Upper lobe of right lung (tissue), 1 donor: ENCODE data around the gene HLA-A. TPM values are rescaled to one million over a fixed set of nuclear protein-coding genes. Genes with fewer than 3 reads are reported as not detected.
A peak's percentile ranks its signal among the peaks of the same experiment; 100 is the strongest.
"Not testable (repeated sequence)": the region's sequence is repeated elsewhere in the genome, so short reads cannot be mapped to it uniquely, and the experiment has no call there.

Source experiments
- ATAC-seq: fragments of 200-7000 bp; cut with Tn5 transposase; one replicate; pipeline ENCODE4 v1.9.1; 2020; ENCODE audit warnings: mild to moderate bottlenecking, moderate library complexity
- DNase-seq: peaks from one replicate; pipeline ENCODE4 v3.0.0-alpha.2; 2020
- H3K27ac ChIP-seq: fragments of 200-600 bp; one replicate; pipeline ENCODE4 v1.8.0; 2022
- H3K27me3 ChIP-seq: fragments of 200-600 bp; one replicate; pipeline ENCODE4 v1.8.0; 2022; ENCODE audit warnings: mild to moderate bottlenecking
- H3K36me3 ChIP-seq: fragments of 200-600 bp; one replicate; pipeline ENCODE4 v1.8.0; 2022
- H3K4me1 ChIP-seq: fragments of 200-600 bp; one replicate; pipeline ENCODE4 v1.8.0; 2022
- H3K4me3 ChIP-seq: fragments of 200-600 bp; one replicate; pipeline ENCODE4 v1.8.0; 2022; ENCODE audit warnings: mild to moderate bottlenecking
- H3K9me3 ChIP-seq: fragments of 200-600 bp; one replicate; pipeline ENCODE4 v1.8.0; 2022
- CTCF ChIP-seq: fragments of 200-600 bp; IDR thresholded peaks from one replicate; pipeline ENCODE4 v1.8.0; 2022; ENCODE audit warnings: antibody characterized with exemption
- intact Hi-C: fragments of 100-400 bp; cut with DNase I; formaldehyde crosslinking; loops from one replicate; pipeline ENCODE4 v1.11.0; 2022
- total RNA-seq: library from RNA; stranded (reverse); fragmentation: NEBNext Ultra II Directional; extraction: Animal tissue kit (Norgen Biotek cat#: 25700); gene quantifications from one replicate; pipeline ENCODE4 v1.2.1, GENCODE V29; 2021
- donor health status: DM: no; HTN: yes; CAD: no; lungs with severe emphysema.

HLA-A gene
- total RNA-seq, 1 donor from 2014 or later, result 1,071 TPM

- Histone ChIP-seq H3K27ac (peak overlapping the region; percentile 98), H3K9me3 (no peaks in the 10 kb centered on the region), H3K4me1 (peaks cover 3% of the 10 kb centered on the region), H3K36me3 (no peaks in the 10 kb centered on the region), H3K27me3 (no peaks in the 10 kb centered on the region), H3K4me3 (peak overlapping the region; percentile 80)
- peak; percentile 89 for ATAC-seq
- peak; percentile 91 for DNase-seq
- intact Hi-C loops, result no loop called here
- TF ChIP-seq CTCF, result no peak
Observed at GRCh38 chr6:29926413-29927274, 15.7 kb upstream of the HLA-A start.

GRCh38 chr6:29927275-29927569 is 15.1 kb upstream of the HLA-A start:
- Histone ChIP-seq H3K4me3 (peak overlapping the region; percentile 80), H3K4me1 (peaks cover 3% of the 10 kb centered on the region), H3K9me3 (no peaks in the 10 kb centered on the region), H3K27ac (peak overlapping the region; percentile 98), H3K27me3 (no peaks in the 10 kb centered on the region), H3K36me3 (no peaks in the 10 kb centered on the region)
- intact Hi-C loops, result no loop called here
- no peak for TF ChIP-seq CTCF
- DNase-seq, result no peak
- no peak for ATAC-seq

GRCh38 chr6:29927841-29928388 is 14.4 kb upstream of the HLA-A start:
- Histone ChIP-seq H3K36me3 (no peaks in the 10 kb centered on the region), H3K9me3 (no peaks in the 10 kb centered on the region), H3K27me3 (no peaks in the 10 kb centered on the region), H3K4me3 (no peak overlapping the region), H3K27ac (no peak overlapping the region), H3K4me1 (peaks cover 3% of the 10 kb centered on the region)
- no peak for TF ChIP-seq CTCF
- no peak for DNase-seq
- intact Hi-C loops, result no loop called here
- no peak for ATAC-seq

- intact Hi-C loops, result not testable (repeated sequence)
Observed at GRCh38 chr6:29930047-29930446, 12.3 kb upstream of the HLA-A start.

GRCh38 chr6:29933955-29934354 is 8.4 kb upstream of the HLA-A start:
- DNase-seq (no peak), ATAC-seq (no peak)
- H3K27me3 ChIP-seq, result no peaks in the 10 kb centered on the region
- intact Hi-C loops, result no loop called here
- no peak overlapping the region for H3K27ac ChIP-seq
- H3K4me3 ChIP-seq, result no peak overlapping the region
- H3K4me1 ChIP-seq, result no peaks in the 10 kb centered on the region
- no peaks in the 10 kb centered on the region for H3K9me3 ChIP-seq
- no peak for TF ChIP-seq CTCF
- H3K36me3 ChIP-seq, result no peaks in the 10 kb centered on the region

More at GRCh38 chr6:29930047-29930446, 12.3 kb upstream of the HLA-A start:
- not testable (repeated sequence) for H3K4me3 ChIP-seq, H3K4me1 ChIP-seq, DNase-seq, H3K36me3 ChIP-seq, ATAC-seq, H3K27ac ChIP-seq, H3K27me3 ChIP-seq, H3K9me3 ChIP-seq

GRCh38 chr6:29935273-29935955 is 6.9 kb upstream of the HLA-A start:
- TF ChIP-seq CTCF, result no peak
- intact Hi-C loops, result no loop called here
- no peaks in the 10 kb centered on the region for H3K36me3 ChIP-seq

More at GRCh38 chr6:29935273-29935955, 6.9 kb upstream of the HLA-A start:
- Histone ChIP-seq H3K27me3 (no peaks in the 10 kb centered on the region), H3K4me1 (no peaks in the 10 kb centered on the region), H3K9me3 (no peaks in the 10 kb centered on the region), H3K4me3 (no peak overlapping the region), H3K27ac (no peak overlapping the region)
- DNase-seq (no peak), ATAC-seq (no peak)
